B cell (primary cell): ENCODE data around the gene COX7A1. TPM values are rescaled to one million over a fixed set of nuclear protein-coding genes. Genes with fewer than 3 reads are reported as not detected.

Experiments
- ATAC-seq: fragments of 200-7000 bp; cut with Tn5 transposase; one replicate; pipeline ENCODE4 v1.10.0; 2021; ENCODE audit warnings: low read depth, mild to moderate bottlenecking, moderate number of reproducible peaks, moderate library complexity
- CTCF ChIA-PET: fragments of 350-600 bp; sonication (Branson Sonifier 250); formaldehyde crosslinking; loops from one replicate; lab custom pipeline; 2021; ENCODE audit warnings: antibody characterized with exemption, inconsistent platforms; lab: Charles Lee
- POLR2A ChIA-PET: fragments of 350-600 bp; sonication (Branson Sonifier 250); formaldehyde crosslinking; loops from one replicate; lab custom pipeline; 2021; ENCODE audit warnings: antibody characterized with exemption; lab: Charles Lee
- DNase-seq: peaks from one replicate; pipeline ENCODE4 v3.0.0; 2013
- H2AFZ ChIP-seq: 2 replicates; pipeline ENCODE4 v1.6.1; 2012; ENCODE audit warnings: mild to moderate bottlenecking, low read depth, low read length; ENCODE audit not compliant: insufficient read depth, poor library complexity, severe bottlenecking
- H3K27ac ChIP-seq, 2 donors: 1 replicate in 1 of 2; 2 replicates in 1 of 2; pipeline ENCODE4 v1.5.1; 2012 to 2013; ENCODE audit warnings: low read length in 2 of 2, mild to moderate bottlenecking in 2 of 2, moderate library complexity in 1 of 2
- H3K27me3 ChIP-seq, 4 experiments: fragments of 200-600 bp in 1 of 4; sonication (generic) in 1 of 4; replicated peaks in 1 of 4; 1 replicate in 2 of 4; 2 replicates in 2 of 4; pipeline versions ENCODE4 v1.6.1 to v1.7.0; 2013 to 2016; ENCODE audit warnings: low read length in 3 of 4, mild to moderate bottlenecking in 2 of 4, mixed read lengths in 1 of 4, moderate library complexity in 1 of 4; ENCODE audit not compliant: insufficient read depth in 4 of 4, control insufficient read depth in 3 of 4; ENCODE audit errors: control extremely low read depth in 1 of 4
- H3K36me3 ChIP-seq, 2 experiments: replicated peaks in 1 of 2; 1 replicate in 1 of 2; 2 replicates in 1 of 2; pipeline versions ENCODE4 v1.6.1 to v1.7.1; 2013; ENCODE audit warnings: low read length in 1 of 2; ENCODE audit not compliant: insufficient read depth in 2 of 2, control insufficient read depth in 1 of 2; ENCODE audit errors: control extremely low read depth in 1 of 2, extremely low read depth in 1 of 2
- H3K4me1 ChIP-seq, 2 donors: fragments of 200-600 bp in 1 of 2; sonication (generic) in 1 of 2; 1 replicate in 1 of 2; 2 replicates in 1 of 2; pipeline versions ENCODE4 v1.5.1 to v1.6.1; 2013 to 2017; ENCODE audit warnings: low read length in 2 of 2; ENCODE audit not compliant: control insufficient read depth in 2 of 2, insufficient read depth in 2 of 2
- H3K4me2 ChIP-seq: replicated peaks from 2 replicates; pipeline ENCODE3; 2012; ENCODE audit warnings: mild to moderate bottlenecking, low read depth, low read length; ENCODE audit not compliant: poor library complexity, severe bottlenecking
- H3K4me3 ChIP-seq, 5 experiments: fragments of 200-600 bp in 1 of 5; sonication (generic) in 1 of 5; 1 replicate in 3 of 5; 2 replicates in 2 of 5; pipeline versions ENCODE4 v1.5.1 to v1.7.0; 2011 to 2016; ENCODE audit warnings: low read length in 4 of 5, mild to moderate bottlenecking in 4 of 5, low read depth in 2 of 5, control low read depth in 1 of 5, moderate library complexity in 1 of 5; ENCODE audit not compliant: insufficient read depth in 1 of 5; ENCODE audit errors: control extremely low read depth in 1 of 5, extremely low read depth in 1 of 5
- H3K79me2 ChIP-seq: fragments of 200-600 bp; sonication (generic); one replicate; pipeline ENCODE4 v1.6.0; 2016; ENCODE audit warnings: low read length; ENCODE audit not compliant: control insufficient read depth, insufficient read depth
- H3K9ac ChIP-seq: fragments of 200-600 bp; sonication (generic); 2 replicates; pipeline ENCODE4 v1.6.1; 2017; ENCODE audit warnings: mild to moderate bottlenecking, low read length, moderate library complexity
- H3K9me3 ChIP-seq, 3 donors: one replicate each; pipeline versions ENCODE4 v1.6.1 to v1.7.1; 2013; ENCODE audit warnings: low read length in 2 of 3; ENCODE audit not compliant: control insufficient read depth in 2 of 3, insufficient read depth in 1 of 3; ENCODE audit errors: control extremely low read depth in 1 of 3
- H4K20me1 ChIP-seq: 2 replicates; pipeline ENCODE4 v1.6.0; 2012; ENCODE audit warnings: mild to moderate bottlenecking, low read length; ENCODE audit not compliant: insufficient read depth, control insufficient read depth, poor library complexity, severe bottlenecking
- H3K27ac Mint-ChIP-seq: one replicate; pipeline ENCODE4 v1.8.0; 2021; ENCODE audit warnings: mixed read lengths
- H3K27me3 Mint-ChIP-seq: one replicate; pipeline ENCODE4 v1.8.0; 2021; ENCODE audit warnings: mixed read lengths
- H3K4me1 Mint-ChIP-seq: one replicate; pipeline ENCODE4 v1.8.0; 2021; ENCODE audit warnings: mixed read lengths
- H3K4me3 Mint-ChIP-seq: one replicate; pipeline ENCODE4 v1.8.0; 2021; ENCODE audit warnings: mixed read lengths
- H3K9me3 Mint-ChIP-seq: one replicate; pipeline ENCODE4 v1.8.0; 2022; ENCODE audit warnings: mixed read lengths; ENCODE audit not compliant: insufficient read depth
- CTCF ChIP-seq: fragments of 200-600 bp; IDR thresholded peaks from one replicate; pipeline ENCODE4 v1.8.0; 2022; ENCODE audit warnings: antibody characterized with exemption, mild to moderate bottlenecking
- EZH2 ChIP-seq: IDR thresholded peaks from 2 replicates; pipeline ENCODE4 v1.6.1; 2012; ENCODE audit warnings: borderline replicate concordance, low read depth, mild to moderate bottlenecking, moderate library complexity, low read length; ENCODE audit not compliant: insufficient read depth, poor library complexity, severe bottlenecking
- WGBS: methylation state at CpG from one replicate; pipeline ENCODE4 v1.1.5; 2013; ENCODE audit warnings: missing lambda C conversion rate; ENCODE audit not compliant: insufficient coverage; 5-methylcytosine and 5-hydroxymethylcytosine counted together
- intact Hi-C: fragments of 100-400 bp; cut with micrococcal nuclease; formaldehyde crosslinking; loops from one replicate; pipeline ENCODE4 v1.10.0; 2022
- polyA plus RNA-seq: library from polyadenylated mRNA; depleted of rRNA; stranded (reverse); fragments of >200 nt; gene quantifications from 2 replicates; pipeline ENCODE4 v1.2.3, GENCODE V29; 2012
- total RNA-seq, 2 donors: library from RNA; stranded (reverse); fragments of 120-200 nt in 1 of 2; gene quantifications; 1 replicate in 1 of 2; 2 replicates in 1 of 2; pipeline versions ENCODE4 v1.2.3 to v1.2.4, GENCODE V29; 2013 to 2022

COX7A1 gene
- total and polyA plus RNA-seq, 2 donors (not counting 1 experiment from before 2014, with no cell fraction given): not detected

- TF ChIP-seq EZH2 (no peak), CTCF (no peak)
These were observed 8.8 kb upstream of the COX7A1 start for GRCh38 chr19:36160821-36161596.

DNA sequence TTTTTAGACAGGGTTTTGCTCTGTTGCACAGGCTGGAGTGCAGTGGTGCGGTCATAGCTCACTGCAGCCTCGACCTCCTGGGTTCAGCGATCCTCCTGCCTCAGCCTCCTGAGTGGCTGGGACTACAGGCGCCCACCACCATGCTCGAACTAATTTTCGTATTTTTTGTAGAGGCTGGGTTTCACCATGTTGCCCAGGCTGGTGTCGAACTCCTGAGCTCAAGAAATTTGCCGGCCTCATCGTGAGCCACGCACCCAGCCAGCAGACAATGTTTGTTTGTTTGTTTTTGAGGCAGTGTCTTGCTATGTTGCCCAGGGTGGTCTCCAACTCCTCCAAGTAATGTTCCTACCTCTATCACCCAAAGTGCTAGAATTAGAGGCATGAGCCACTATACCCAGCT is 879 bp upstream of the COX7A1 start:
- Mint-ChIP-seq H3K27ac (no peak overlapping the region), H3K9me3 (no peaks in the 10 kb centered on the region), H3K4me1 (no peaks in the 10 kb centered on the region), H3K27me3 (no peaks in the 10 kb centered on the region), H3K4me3 (no peak overlapping the region)
- H4K20me1 ChIP-seq: no peaks in the 10 kb centered on the region
- no peak overlapping the region for H3K4me3 ChIP-seq
- H3K79me2 ChIP-seq: no peaks in the 10 kb centered on the region
- ChIA-PET POLR2A (no interaction called here), CTCF (interaction anchor here (0.7 to 2.6 kb wide), 3 partner anchors 13 to 26 kb away, joined by 3 to 15 read pairs (median 5); no protein-coding TSS in a partner anchor)
- no peaks in the 10 kb centered on the region for H3K4me1 ChIP-seq
- WGBS: 93% methylated on average over 6 of the region's 10 CpGs
- H3K9ac ChIP-seq: no peak overlapping the region
- TF ChIP-seq EZH2 (no peak), CTCF (no peak)
- no peak overlapping the region for H3K4me2 ChIP-seq
- ATAC-seq (no peak), DNase-seq (no peak)
- no peak overlapping the region for H2AFZ ChIP-seq
- H3K27me3 ChIP-seq: no peaks in the 10 kb centered on the region
- intact Hi-C loops: no loop called here
- no peaks in the 10 kb centered on the region for H3K9me3 ChIP-seq
- H3K36me3 ChIP-seq: peaks cover 1 to 27% of the 10 kb centered on the region in 2 experiments
- no peak overlapping the region for H3K27ac ChIP-seq

More at GRCh38 chr19:36160821-36161596, 8.8 kb upstream of the COX7A1 start:
- no peak for ATAC-seq
- Histone ChIP-seq H4K20me1 (no peaks in the 10 kb centered on the region), H3K36me3 (no peaks in the 10 kb centered on the region), H3K27me3 (no peaks in the 10 kb centered on the region), H3K9me3 (no peaks in the 10 kb centered on the region), H3K4me3 (no peak overlapping the region), H3K4me1 (no peaks in the 10 kb centered on the region), H3K9ac (no peak overlapping the region), H3K4me2 (no peak overlapping the region), H3K79me2 (no peaks in the 10 kb centered on the region), H3K27ac (no peak overlapping the region), H2AFZ (no peak overlapping the region)
- H3K4me1 Mint-ChIP-seq: no peaks in the 10 kb centered on the region
- ChIA-PET POLR2A (no interaction called here), CTCF (no interaction called here)
- WGBS: 98% methylated on average over 6 of the region's 7 CpGs
- no peaks in the 10 kb centered on the region for H3K9me3 Mint-ChIP-seq
- no peak for DNase-seq
- no peaks in the 10 kb centered on the region for H3K27me3 Mint-ChIP-seq
- H3K4me3 Mint-ChIP-seq: no peak overlapping the region
- H3K27ac Mint-ChIP-seq: no peak overlapping the region
- intact Hi-C loops: no loop called here
